ENCODE data around the gene AP2B1.

The AP2B1 gene

GRCh38 chr17:35729405-35729833, 142.3 kb downstream of the AP2B1 start:
- no peak for DNase-seq (ENCODE audit: low read depth)
- no peak for TF ChIP-seq CTCF (IDR thresholded peaks at IDR 0.05; ENCODE audit: control insufficient read depth, extremely low read depth, insufficient read depth)
- H3K4me3 ChIP-seq (ENCODE audit: low read depth, low read length): no peak overlapping the region

- no peak overlapping the region for H3K4me3 ChIP-seq (ENCODE audit: low read depth, low read length)
- DNase-seq (ENCODE audit: low read depth): no peak
- no peak for TF ChIP-seq CTCF (IDR thresholded peaks at IDR 0.05; ENCODE audit: control insufficient read depth, extremely low read depth, insufficient read depth)
These were observed 143.4 kb downstream of the AP2B1 start for GRCh38 chr17:35730400-35731005.

GRCh38 chr17:35731239-35731916, 144.3 kb downstream of the AP2B1 start, which contains the start of gene RASL10B:
RASL10B (plus strand) TSS chr17:35731639; CDS start chr17:35735185, 3,546 bp downstream.
- TF ChIP-seq CTCF (IDR thresholded peaks at IDR 0.05; ENCODE audit: control insufficient read depth, extremely low read depth, insufficient read depth): no peak
- DNase-seq (ENCODE audit: low read depth): no peak
- H3K4me3 ChIP-seq (ENCODE audit: low read depth, low read length): peak within 1 kb of the TSS; percentile 41

GRCh38 chr17:35731917-35732805, 145.0 kb downstream of the AP2B1 start:
- peak overlapping the region; percentile 41 for H3K4me3 ChIP-seq (ENCODE audit: low read depth, low read length)
- DNase-seq (ENCODE audit: low read depth): no peak
- TF ChIP-seq CTCF (IDR thresholded peaks at IDR 0.05; ENCODE audit: control insufficient read depth, extremely low read depth, insufficient read depth): no peak

- H3K4me3 ChIP-seq (ENCODE audit: low read depth, low read length): no peak overlapping the region
- no peak for DNase-seq (ENCODE audit: low read depth)
These were observed 145.6 kb downstream of the AP2B1 start for GRCh38 chr17:35732806-35733136.

GRCh38 chr17:35733366-35733765, 146.2 kb downstream of the AP2B1 start:
- TF ChIP-seq CTCF (IDR thresholded peaks at IDR 0.05; ENCODE audit: control insufficient read depth, extremely low read depth, insufficient read depth): no peak
- DNase-seq (ENCODE audit: low read depth): no peak
- no peak overlapping the region for H3K4me3 ChIP-seq (ENCODE audit: low read depth, low read length)

More at GRCh38 chr17:35732806-35733136, 145.6 kb downstream of the AP2B1 start:
- TF ChIP-seq CTCF (IDR thresholded peaks at IDR 0.05; ENCODE audit: control insufficient read depth, extremely low read depth, insufficient read depth): no peak
